Measurements from ENCODE around the gene ADARB1.

Gene ADARB1

GRCh38 chr21:45154511-45155508 lies 80.4 kb downstream of the ADARB1 start:
- DNase-seq = no peak

- no peak for DNase-seq
Measured at GRCh38 chr21:45155910-45156309, 81.5 kb downstream of the ADARB1 start.

- no peak for DNase-seq
Measured at GRCh38 chr21:45156459-45156858, 82.1 kb downstream of the ADARB1 start.

- no peak for DNase-seq
Measured at GRCh38 chr21:45157932-45158331, 83.6 kb downstream of the ADARB1 start.

GRCh38 chr21:45158491-45159423 lies 84.4 kb downstream of the ADARB1 start:
- no peak for DNase-seq

GRCh38 chr21:45160198-45160597 lies 85.8 kb downstream of the ADARB1 start:
- DNase-seq = no peak

GRCh38 chr21:45161038-45161945 lies 86.9 kb downstream of the ADARB1 start:
- no peak for DNase-seq

- DNase-seq = no peak
Measured at GRCh38 chr21:45162115-45162514, 87.7 kb downstream of the ADARB1 start.

GRCh38 chr21:45162809-45163208 lies 88.4 kb downstream of the ADARB1 start:
- DNase-seq = no peak

GRCh38 chr21:45163413-45164123 lies 89.2 kb downstream of the ADARB1 start:
- DNase-seq = no peak

GRCh38 chr21:45164124-45164511 lies 89.7 kb downstream of the ADARB1 start:
- no peak for DNase-seq

GRCh38 chr21:45164838-45165237 lies 90.5 kb downstream of the ADARB1 start:
- no peak for DNase-seq

- no peak for DNase-seq
Measured at GRCh38 chr21:45166931-45167330, 92.6 kb downstream of the ADARB1 start.

- no peak for DNase-seq
Measured at GRCh38 chr21:45167796-45168222, 93.4 kb downstream of the ADARB1 start.

- DNase-seq = no peak
Measured at GRCh38 chr21:45168522-45168921, 94.1 kb downstream of the ADARB1 start.

GRCh38 chr21:45169001-45169400 lies 94.6 kb downstream of the ADARB1 start:
- no peak for DNase-seq

GRCh38 chr21:45169682-45170081 lies 95.3 kb downstream of the ADARB1 start:
- no peak for DNase-seq

GRCh38 chr21:45170987-45171386 lies 96.6 kb downstream of the ADARB1 start:
- DNase-seq = no peak

- DNase-seq = no peak
Measured at GRCh38 chr21:45172420-45172819, 98.0 kb downstream of the ADARB1 start.

GRCh38 chr21:45175326-45176095 lies 101.1 kb downstream of the ADARB1 start:
- no peak for DNase-seq

- no peak for DNase-seq
Measured at GRCh38 chr21:45176141-45176540, 101.8 kb downstream of the ADARB1 start.
